ENCODE data around the gene SPC24. TPM values are rescaled to one million over a fixed set of nuclear protein-coding genes. Genes with fewer than 3 reads are reported as not detected.

SPC24 gene
- total RNA-seq, 2 donors from 2014 or later = 1.2 to 5.7 TPM

DNA sequence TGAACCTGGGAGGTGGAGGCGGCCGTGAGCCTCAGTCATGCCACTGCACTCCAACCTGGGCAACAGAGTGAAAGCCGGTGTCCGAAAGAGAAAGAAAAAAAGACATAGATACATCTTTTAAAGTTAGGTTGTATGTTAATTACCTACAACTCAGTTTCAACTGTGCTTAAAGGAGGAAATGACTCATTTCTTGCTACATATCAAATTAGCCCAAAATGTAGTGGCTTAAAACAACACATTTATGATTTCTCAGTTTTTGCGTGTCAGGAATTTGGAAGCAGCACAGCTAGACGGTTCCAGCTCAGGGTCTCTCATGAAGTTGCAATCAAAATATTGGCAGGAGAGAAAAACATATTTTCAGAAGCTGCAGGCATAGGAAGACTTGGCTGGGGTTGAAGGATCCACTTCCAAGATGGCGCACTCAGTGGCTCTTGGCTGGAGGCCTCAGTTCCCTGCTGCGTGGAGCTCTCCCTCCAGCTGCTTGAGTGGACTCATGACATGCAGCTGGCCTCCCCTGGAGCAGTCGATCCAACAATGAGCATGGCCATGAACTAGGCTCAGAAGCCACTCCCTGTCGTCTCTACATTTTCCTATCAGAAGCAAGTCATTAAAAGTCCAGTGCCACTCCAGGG, 59.3 kb downstream of the SPC24 start:
- H3K9me3 ChIP-seq = no peaks in the 10 kb centered on the region
- no peak overlapping the region for H3K4me3 ChIP-seq
- no peak for TF ChIP-seq CTCF (IDR thresholded peaks at IDR 0.05)
- no peaks in the 10 kb centered on the region for H3K27me3 ChIP-seq
- peaks cover 4% of the 10 kb centered on the region for H3K36me3 ChIP-seq
- DNase-seq (ENCODE audit: low spot score) = no peak
- H3K4me1 ChIP-seq = peaks cover 0 to 58% of the 10 kb centered on the region in 2 donors
- H3K27ac ChIP-seq = peak overlapping the region; percentile 54 to 64

Small RNA genes lying within 50 kb of the gene (microRNA-seq; reads per million reads assigned to microRNA genes)
- gene MIR6886 (ENCODE audit: borderline number of aligned reads in 2 of 2, borderline replicate concordance in 1 of 2) = 0 to 0.71 reads per million in 2 donors

Other genes with a start within 250 kb of the SPC24 start
- gene YIPF2, start 227.1 kb downstream of the SPC24 start, total RNA-seq = 10 to 100 TPM; 23.4 to 34.3 TPM
- gene TIMM29, start 227.0 kb downstream of the SPC24 start, total RNA-seq = 10 to 100 TPM; 16.5 to 22.0 TPM
- gene SMARCA4, start 194.8 kb downstream of the SPC24 start, total RNA-seq = 10 to 100 TPM; 29.9 to 41.7 TPM
- gene LDLR, start 66.3 kb downstream of the SPC24 start, total RNA-seq = 10 to 100 TPM; 13.8 to 15.9 TPM
- 100 to 1,000 TPM; 445 to 622 TPM for gene KANK2, start 41.8 kb upstream of the SPC24 start, total RNA-seq
- 1 to 10 TPM in 1 of 2 donors, not detected in 1; 1.3 TPM for gene ANGPTL8, start 83.8 kb upstream of the SPC24 start, total RNA-seq
- 10 to 100 TPM; 12.7 to 49.4 TPM for gene DOCK6, start 106.7 kb upstream of the SPC24 start, total RNA-seq
- not detected for gene TSPAN16, start 140.4 kb upstream of the SPC24 start, total RNA-seq
- gene RAB3D, start 183.9 kb upstream of the SPC24 start, total RNA-seq = 10 to 100 TPM in 1 of 2 donors, 1 to 10 TPM in 1; 6.5 to 11.1 TPM
- gene TMEM205, start 190.5 kb upstream of the SPC24 start, total RNA-seq = 100 to 1,000 TPM; 301 to 343 TPM
- 10 to 100 TPM; 12.1 to 18.8 TPM for gene CCDC159, start 190.7 kb upstream of the SPC24 start, total RNA-seq
- gene PLPPR2, start 199.7 kb upstream of the SPC24 start, total RNA-seq = 10 to 100 TPM; 26.2 to 30.5 TPM
- gene SWSAP1, start 218.9 kb upstream of the SPC24 start, total RNA-seq = 1 to 10 TPM in 1 of 2 donors, under 1 TPM in 1; 0.44 to 1.5 TPM
- gene EPOR, start 228.5 kb upstream of the SPC24 start, total RNA-seq = 1 to 10 TPM; 5.9 to 10.0 TPM

All from right atrium auricular region (tissue), 2 donors.